Endothelial cell of umbilical vein (primary cell): ENCODE data around the gene NSD1. TPM values are rescaled to one million over a fixed set of nuclear protein-coding genes. Genes with fewer than 3 reads are reported as not detected.
"Not testable (repeated sequence)": the region's sequence is repeated elsewhere in the genome, so short reads cannot be mapped to it uniquely, and the experiment has no call there.

Experiments
- BruUV-seq: library from RNA; stranded (reverse); fragments of 400-500 nt; replicated peaks from 2 replicates; lab custom pipeline; 2021; lab: Mats Ljungman, UMichigan
- CTCF ChIA-PET: fragments of 300-600, 350-600 bp; sonication (Branson Sonifier 250); formaldehyde crosslinking; loops from one replicate; lab custom pipeline; 2021; ENCODE audit warnings: antibody characterized with exemption, inconsistent platforms; lab: Charles Lee
- POLR2A ChIA-PET: fragments of 300-600, 350-600 bp; sonication (Branson Sonifier 250); formaldehyde crosslinking; loops from one replicate; lab custom pipeline; 2021; ENCODE audit warnings: antibody characterized with exemption, inconsistent platforms; lab: Charles Lee
- DNase-seq: peaks from one replicate; pipeline ENCODE4 v3.0.0-alpha.2; 2011; ENCODE audit warnings: low read depth, low spot score
- FAIRE-seq: peaks from 2 replicates; lab custom pipeline; 2011; peaks lifted over from hg19 to GRCh38; lab: Jason Lieb, UNC
- H2AFZ ChIP-seq: 2 replicates; pipeline ENCODE4 v1.6.0; 2012; ENCODE audit warnings: low read depth, low read length, control low read depth, inconsistent platforms
- H3K27ac ChIP-seq: 2 replicates; pipeline ENCODE4 v1.5.1; 2011; ENCODE audit warnings: low read depth, mild to moderate bottlenecking, control low read depth, low read length, moderate library complexity; ENCODE audit not compliant: insufficient read depth
- H3K27me3 ChIP-seq, 2 experiments: 2 replicates each; pipeline versions ENCODE4 v1.6.0 to v1.6.1; 2011; ENCODE audit warnings: low read length in 2 of 2, mixed read lengths in 1 of 2; ENCODE audit not compliant: control insufficient read depth in 2 of 2, insufficient read depth in 2 of 2
- H3K36me3 ChIP-seq, 2 experiments: 2 replicates in 1 of 2; 3 replicates in 1 of 2; pipeline ENCODE4 v1.5.1; 2011; ENCODE audit warnings: low read length in 2 of 2, mild to moderate bottlenecking in 1 of 2, moderate library complexity in 1 of 2; ENCODE audit not compliant: control insufficient read depth in 2 of 2, insufficient read depth in 2 of 2; ENCODE audit errors: extremely low read depth in 1 of 2
- H3K4me1 ChIP-seq: 3 replicates; pipeline ENCODE4 v1.5.1; 2011; ENCODE audit warnings: mild to moderate bottlenecking, low read length; ENCODE audit not compliant: control insufficient read depth, insufficient read depth; ENCODE audit errors: extremely low read depth
- H3K4me2 ChIP-seq: 2 replicates; pipeline ENCODE4 v1.6.1; 2011; ENCODE audit warnings: low read length, control low read depth, mixed read lengths; ENCODE audit not compliant: insufficient read depth
- H3K4me3 ChIP-seq, 3 experiments: fragments of 200-600 bp in 1 of 3; sonication (generic), shearing (Covaris generic) in 1 of 3; replicated peaks in 1 of 3; 2 replicates each; pipeline ENCODE4 v1.5.1; 2011 to 2016; ENCODE audit warnings: control low read depth in 3 of 3, low read length in 3 of 3, mild to moderate bottlenecking in 2 of 3, inconsistent platforms in 1 of 3, low read depth in 1 of 3, moderate library complexity in 1 of 3; ENCODE audit not compliant: insufficient read depth in 1 of 3
- H3K79me2 ChIP-seq: 2 replicates; pipeline ENCODE4 v1.6.0; 2012; ENCODE audit warnings: low read length, inconsistent platforms; ENCODE audit not compliant: control insufficient read depth, insufficient read depth
- H3K9ac ChIP-seq: replicated peaks from 2 replicates; pipeline ENCODE3; 2011; ENCODE audit warnings: low read length, control low read depth; ENCODE audit not compliant: insufficient read depth; ENCODE audit errors: extremely low read depth
- H3K9me1 ChIP-seq: replicated peaks from 3 replicates; pipeline ENCODE4 v1.6.0; 2011; ENCODE audit warnings: mild to moderate bottlenecking, low read length; ENCODE audit not compliant: control insufficient read depth, insufficient read depth; ENCODE audit errors: extremely low read depth
- H3K9me3 ChIP-seq: replicated peaks from 2 replicates; pipeline ENCODE4 v1.5.1; 2012; ENCODE audit warnings: low read length, inconsistent platforms; ENCODE audit not compliant: control insufficient read depth, insufficient read depth
- H4K20me1 ChIP-seq: replicated peaks from 2 replicates; pipeline ENCODE3; 2011; ENCODE audit warnings: mild to moderate bottlenecking, low read length; ENCODE audit not compliant: control insufficient read depth, insufficient read depth; ENCODE audit errors: extremely low read depth
- CTCF ChIP-seq, 2 donors: IDR thresholded peaks; 1 replicate in 1 of 2; 2 replicates in 1 of 2; pipeline ENCODE4 v1.5.1; 2011; ENCODE audit warnings: low read length in 2 of 2, mild to moderate bottlenecking in 2 of 2, moderate library complexity in 2 of 2, control low read depth in 1 of 2, inconsistent platforms in 1 of 2, low read depth in 1 of 2; ENCODE audit not compliant: insufficient read depth in 1 of 2; ENCODE audit errors: extremely low read depth in 1 of 2
- EZH2 ChIP-seq: IDR thresholded peaks from 2 replicates; pipeline ENCODE4 v1.6.1; 2012; ENCODE audit warnings: borderline replicate concordance, low read depth, mild to moderate bottlenecking, moderate library complexity, low read length, inconsistent platforms; ENCODE audit not compliant: severe bottlenecking
- FOS ChIP-seq: IDR thresholded peaks from 2 replicates; pipeline ENCODE4 v1.6.1; 2011; ENCODE audit warnings: mild to moderate bottlenecking, low read length, moderate library complexity, borderline replicate concordance; ENCODE audit not compliant: insufficient read depth
- GATA2 ChIP-seq: IDR thresholded peaks from 2 replicates; pipeline ENCODE4 v1.7.0; 2011; ENCODE audit warnings: low read depth, mild to moderate bottlenecking, moderate library complexity, mixed read lengths, low read length; ENCODE audit not compliant: insufficient read length, insufficient read depth
- JUN ChIP-seq: IDR thresholded peaks from 2 replicates; pipeline ENCODE4 v1.6.1; 2011; ENCODE audit warnings: borderline replicate concordance, low read depth; ENCODE audit not compliant: insufficient read length, insufficient read depth
- MAX ChIP-seq: IDR thresholded peaks from 2 replicates; pipeline ENCODE4 v1.6.1; 2011; ENCODE audit not compliant: insufficient read depth, insufficient read length
- MYC ChIP-seq: IDR thresholded peaks from one replicate; pipeline ENCODE4 v1.6.1; 2011; ENCODE audit warnings: mild to moderate bottlenecking, low read depth, low read length
- POLR2A ChIP-seq: IDR thresholded peaks from 2 replicates; pipeline ENCODE4 v1.6.1; 2012; ENCODE audit warnings: low read depth, mild to moderate bottlenecking, control low read depth, low read length
- POLR2AphosphoS5 ChIP-seq: IDR thresholded peaks from 2 replicates; pipeline ENCODE4 v1.6.1; 2012; ENCODE audit warnings: low read depth, mild to moderate bottlenecking, control low read depth, low read length, moderate library complexity; ENCODE audit not compliant: insufficient read depth
- dilution Hi-C: fragments of 300-500 bp; cut with MboI; formaldehyde crosslinking; loops from one replicate; pipeline ENCODE4 v1.15.0; 2019; ENCODE audit warnings: low sequenced_read_pairs; ENCODE audit not compliant: extremely low pct_ligation_motif_present
- intact Hi-C: fragments of 100-400 bp; cut with micrococcal nuclease; formaldehyde crosslinking; loops from one replicate; pipeline ENCODE4 v1.10.0; 2022
- polyA plus RNA-seq, 4 experiments: library from polyadenylated mRNA; depleted of rRNA in 3 of 4; stranded (reverse) in 3 of 4; unstranded in 1 of 4; fragments of >200 nt; gene quantifications; 2 replicates each; pipeline versions ENCODE4 v1.2.1 to v1.2.3, GENCODE V29; 2011 to 2012; ENCODE audit warnings: missing spikeins in 1 of 4
- total RNA-seq: library from RNA; stranded (reverse); gene quantifications from 2 replicates; pipeline ENCODE4 v1.2.3, GENCODE V29; 2021

Gene NSD1
- total and polyA plus RNA-seq, 2 donors (not counting 3 experiments of a cell fraction or from before 2014, with no cell fraction given): 14.4 to 90.4 TPM

GRCh38 chr5:177176175-177176711 lies 42.7 kb downstream of the NSD1 start:
- no peaks in the 10 kb centered on the region for H4K20me1 ChIP-seq
- H3K4me2 ChIP-seq: no peak overlapping the region
- H3K4me1 ChIP-seq: no peaks in the 10 kb centered on the region
- H3K4me3 ChIP-seq: no peak overlapping the region
- DNase-seq: no peak
- no peak for FAIRE-seq
- H3K9me1 ChIP-seq: no peaks in the 10 kb centered on the region
- dilution Hi-C loops (no loop called here), intact Hi-C loops (no loop called here)
- ChIA-PET POLR2A (no interaction called here), CTCF (interaction anchor here (0.9 to 1.1 kb wide), 2 partner anchors 9 to 11 kb away, joined by 3 read pairs; no protein-coding TSS in a partner anchor)
- peaks cover 60% of the 10 kb centered on the region for H3K79me2 ChIP-seq
- no peak overlapping the region for H3K27ac ChIP-seq
- H3K9me3 ChIP-seq: no peaks in the 10 kb centered on the region
- H2AFZ ChIP-seq: no peak overlapping the region
- H3K36me3 ChIP-seq: peaks cover 0 to 2% of the 10 kb centered on the region in 2 experiments
- H3K9ac ChIP-seq: no peak overlapping the region
- TF ChIP-seq POLR2AphosphoS5 (no peak), GATA2 (no peak), EZH2 (no peak), MAX (no peak), CTCF (IDR thresholded peaks at IDR 0.05; ENCODE audit: extremely low read depth in 1 of 2, insufficient read depth in 1 of 2, low read depth in 1 of 2, low read length in 2 of 2) (no peak), POLR2A (no peak), MYC (no peak), JUN (no peak), FOS (no peak)
- no TSS peak for BruUV-seq
- no peaks in the 10 kb centered on the region for H3K27me3 ChIP-seq

GRCh38 chr5:177177847-177178437 lies 44.4 kb downstream of the NSD1 start:
- FAIRE-seq, H3K4me2 ChIP-seq, CTCF ChIA-PET, intact Hi-C loops, H3K36me3 ChIP-seq, H3K9me1 ChIP-seq, H3K9me3 ChIP-seq, H3K27ac ChIP-seq, H3K9ac ChIP-seq, H3K4me3 ChIP-seq, H2AFZ ChIP-seq, H4K20me1 ChIP-seq, H3K4me1 ChIP-seq, DNase-seq, BruUV-seq, dilution Hi-C loops, H3K27me3 ChIP-seq: not testable (repeated sequence)
- POLR2A ChIA-PET: interaction anchor here (0.6 kb wide), 1 partner anchor 16 kb away, joined by 9 read pairs; no protein-coding TSS in a partner anchor
- peaks cover 56% of the 10 kb centered on the region for H3K79me2 ChIP-seq
